ENCODE measurements around the gene TRMO. TPM values are rescaled to one million over a fixed set of nuclear protein-coding genes. Genes with fewer than 3 reads are reported as not detected.
A peak's percentile ranks its signal among the peaks of the same experiment; 100 is the strongest.

Gene TRMO
- total and polyA plus RNA-seq, 9 of the 15 experiments (the other 6 are each of a cell fraction or from before 2014, with no cell fraction given), result 5.6 to 22.4 (median 16.2) TPM

DNA sequence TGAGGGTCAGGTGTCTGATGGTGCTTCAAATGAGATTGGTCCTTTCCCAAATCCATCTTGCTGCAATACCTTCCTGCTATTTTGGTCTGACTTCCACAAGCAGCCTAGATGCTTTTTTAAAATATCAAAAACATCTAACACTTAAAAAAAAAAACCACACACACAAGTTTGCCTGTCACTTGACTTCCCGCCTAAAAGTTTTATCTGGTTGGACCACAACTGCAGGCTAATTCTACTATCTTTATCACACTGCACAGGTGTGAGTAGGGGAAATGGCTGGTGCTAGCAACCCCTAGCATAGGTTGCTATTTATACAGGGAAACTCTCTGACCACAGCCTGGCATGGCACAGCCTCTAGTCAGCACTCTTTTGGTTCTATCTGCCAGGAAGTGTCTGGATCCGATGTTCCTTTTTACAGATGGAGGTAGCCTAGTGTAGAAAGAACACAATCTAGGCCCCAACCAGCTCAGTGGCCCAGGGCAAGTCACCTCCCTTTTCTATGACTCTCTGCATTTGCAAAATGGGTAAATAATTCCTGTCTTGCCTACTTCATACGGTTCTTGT, 15.9 kb upstream of the TRMO start, which contains the start of gene HEMGN (continued):
- TF ChIP-seq, protein P1, sequence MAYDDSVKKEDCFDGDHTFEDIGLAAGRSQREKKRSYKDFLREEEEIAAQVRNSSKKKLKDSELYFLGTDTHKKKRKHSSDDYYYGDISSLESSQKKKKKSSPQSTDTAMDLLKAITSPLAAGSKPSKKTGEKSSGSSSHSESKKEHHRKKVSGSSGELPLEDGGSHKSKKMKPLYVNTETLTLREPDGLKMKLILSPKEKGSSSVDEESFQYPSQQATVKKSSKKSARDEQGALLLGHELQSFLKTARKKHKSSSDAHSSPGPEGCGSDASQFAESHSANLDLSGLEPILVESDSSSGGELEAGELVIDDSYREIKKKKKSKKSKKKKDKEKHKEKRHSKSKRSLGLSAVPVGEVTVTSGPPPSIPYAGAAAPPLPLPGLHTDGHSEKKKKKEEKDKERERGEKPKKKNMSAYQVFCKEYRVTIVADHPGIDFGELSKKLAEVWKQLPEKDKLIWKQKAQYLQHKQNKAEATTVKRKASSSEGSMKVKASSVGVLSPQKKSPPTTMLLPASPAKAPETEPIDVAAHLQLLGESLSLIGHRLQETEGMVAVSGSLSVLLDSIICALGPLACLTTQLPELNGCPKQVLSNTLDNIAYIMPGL (CRISPR knock-in tag; IDR thresholded peaks at IDR 0.05), result no peak
- TF ChIP-seq ARID1B (IDR thresholded peaks at IDR 0.05) (peak; percentile 97), SMAD4 (CRISPR knock-in tag; conservative IDR thresholded peaks at IDR 0.05) (peak; percentile 92), SRSF7 (optimal IDR thresholded peaks at IDR 0.05; ENCODE audit: low read depth, low read length) (no peak), MAFK (IDR thresholded peaks at IDR 0.05; ENCODE audit: low read length) (peak; percentile 15; the same call in 1 of the 2 replicates), MEIS2 (IDR thresholded peaks at IDR 0.05; ENCODE audit: partially characterized antibody) (peak; percentile 55), CCAR2 (IDR thresholded peaks at IDR 0.05; ENCODE audit: low read depth, low read length) (0 out of 2 replicates have a peak, but pooled peaks have one; percentile 41), ZSCAN32 (CRISPR knock-in tag; IDR thresholded peaks at IDR 0.05) (no peak), ZNF766 (CRISPR knock-in tag; conservative IDR thresholded peaks at IDR 0.05) (peak; percentile 94), L3MBTL2 (IDR thresholded peaks at IDR 0.05) (peak; percentile 85), FOSL1 (tag; conservative IDR thresholded peaks at IDR 0.05) (peak; percentile 63), ZNF830 (CRISPR knock-in tag; IDR thresholded peaks at IDR 0.05) (no peak), STAT5B (CRISPR knock-in tag; IDR thresholded peaks at IDR 0.05) (no peak), LARP7 (IDR thresholded peaks at IDR 0.05) (no peak)
- TF ChIP-seq, protein P2, sequence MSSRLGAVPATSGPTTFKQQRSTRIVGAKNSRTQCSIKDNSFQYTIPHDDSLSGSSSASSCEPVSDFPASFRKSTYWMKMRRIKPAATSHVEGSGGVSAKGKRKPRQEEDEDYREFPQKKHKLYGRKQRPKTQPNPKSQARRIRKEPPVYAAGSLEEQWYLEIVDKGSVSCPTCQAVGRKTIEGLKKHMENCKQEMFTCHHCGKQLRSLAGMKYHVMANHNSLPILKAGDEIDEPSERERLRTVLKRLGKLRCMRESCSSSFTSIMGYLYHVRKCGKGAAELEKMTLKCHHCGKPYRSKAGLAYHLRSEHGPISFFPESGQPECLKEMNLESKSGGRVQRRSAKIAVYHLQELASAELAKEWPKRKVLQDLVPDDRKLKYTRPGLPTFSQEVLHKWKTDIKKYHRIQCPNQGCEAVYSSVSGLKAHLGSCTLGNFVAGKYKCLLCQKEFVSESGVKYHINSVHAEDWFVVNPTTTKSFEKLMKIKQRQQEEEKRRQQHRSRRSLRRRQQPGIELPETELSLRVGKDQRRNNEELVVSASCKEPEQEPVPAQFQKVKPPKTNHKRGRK (tag; IDR thresholded peaks at IDR 0.05), result no peak
- TF ChIP-seq, protein P3, sequence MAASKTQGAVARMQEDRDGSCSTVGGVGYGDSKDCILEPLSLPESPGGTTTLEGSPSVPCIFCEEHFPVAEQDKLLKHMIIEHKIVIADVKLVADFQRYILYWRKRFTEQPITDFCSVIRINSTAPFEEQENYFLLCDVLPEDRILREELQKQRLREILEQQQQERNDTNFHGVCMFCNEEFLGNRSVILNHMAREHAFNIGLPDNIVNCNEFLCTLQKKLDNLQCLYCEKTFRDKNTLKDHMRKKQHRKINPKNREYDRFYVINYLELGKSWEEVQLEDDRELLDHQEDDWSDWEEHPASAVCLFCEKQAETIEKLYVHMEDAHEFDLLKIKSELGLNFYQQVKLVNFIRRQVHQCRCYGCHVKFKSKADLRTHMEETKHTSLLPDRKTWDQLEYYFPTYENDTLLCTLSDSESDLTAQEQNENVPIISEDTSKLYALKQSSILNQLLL (CRISPR knock-in tag; IDR thresholded peaks at IDR 0.05; ENCODE audit: borderline replicate concordance), result no peak
- TF ChIP-seq, protein P4, sequence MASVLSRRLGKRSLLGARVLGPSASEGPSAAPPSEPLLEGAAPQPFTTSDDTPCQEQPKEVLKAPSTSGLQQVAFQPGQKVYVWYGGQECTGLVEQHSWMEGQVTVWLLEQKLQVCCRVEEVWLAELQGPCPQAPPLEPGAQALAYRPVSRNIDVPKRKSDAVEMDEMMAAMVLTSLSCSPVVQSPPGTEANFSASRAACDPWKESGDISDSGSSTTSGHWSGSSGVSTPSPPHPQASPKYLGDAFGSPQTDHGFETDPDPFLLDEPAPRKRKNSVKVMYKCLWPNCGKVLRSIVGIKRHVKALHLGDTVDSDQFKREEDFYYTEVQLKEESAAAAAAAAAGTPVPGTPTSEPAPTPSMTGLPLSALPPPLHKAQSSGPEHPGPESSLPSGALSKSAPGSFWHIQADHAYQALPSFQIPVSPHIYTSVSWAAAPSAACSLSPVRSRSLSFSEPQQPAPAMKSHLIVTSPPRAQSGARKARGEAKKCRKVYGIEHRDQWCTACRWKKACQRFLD (CRISPR knock-in tag; IDR thresholded peaks at IDR 0.05), result peak; percentile 92
- TF ChIP-seq, protein P5, sequence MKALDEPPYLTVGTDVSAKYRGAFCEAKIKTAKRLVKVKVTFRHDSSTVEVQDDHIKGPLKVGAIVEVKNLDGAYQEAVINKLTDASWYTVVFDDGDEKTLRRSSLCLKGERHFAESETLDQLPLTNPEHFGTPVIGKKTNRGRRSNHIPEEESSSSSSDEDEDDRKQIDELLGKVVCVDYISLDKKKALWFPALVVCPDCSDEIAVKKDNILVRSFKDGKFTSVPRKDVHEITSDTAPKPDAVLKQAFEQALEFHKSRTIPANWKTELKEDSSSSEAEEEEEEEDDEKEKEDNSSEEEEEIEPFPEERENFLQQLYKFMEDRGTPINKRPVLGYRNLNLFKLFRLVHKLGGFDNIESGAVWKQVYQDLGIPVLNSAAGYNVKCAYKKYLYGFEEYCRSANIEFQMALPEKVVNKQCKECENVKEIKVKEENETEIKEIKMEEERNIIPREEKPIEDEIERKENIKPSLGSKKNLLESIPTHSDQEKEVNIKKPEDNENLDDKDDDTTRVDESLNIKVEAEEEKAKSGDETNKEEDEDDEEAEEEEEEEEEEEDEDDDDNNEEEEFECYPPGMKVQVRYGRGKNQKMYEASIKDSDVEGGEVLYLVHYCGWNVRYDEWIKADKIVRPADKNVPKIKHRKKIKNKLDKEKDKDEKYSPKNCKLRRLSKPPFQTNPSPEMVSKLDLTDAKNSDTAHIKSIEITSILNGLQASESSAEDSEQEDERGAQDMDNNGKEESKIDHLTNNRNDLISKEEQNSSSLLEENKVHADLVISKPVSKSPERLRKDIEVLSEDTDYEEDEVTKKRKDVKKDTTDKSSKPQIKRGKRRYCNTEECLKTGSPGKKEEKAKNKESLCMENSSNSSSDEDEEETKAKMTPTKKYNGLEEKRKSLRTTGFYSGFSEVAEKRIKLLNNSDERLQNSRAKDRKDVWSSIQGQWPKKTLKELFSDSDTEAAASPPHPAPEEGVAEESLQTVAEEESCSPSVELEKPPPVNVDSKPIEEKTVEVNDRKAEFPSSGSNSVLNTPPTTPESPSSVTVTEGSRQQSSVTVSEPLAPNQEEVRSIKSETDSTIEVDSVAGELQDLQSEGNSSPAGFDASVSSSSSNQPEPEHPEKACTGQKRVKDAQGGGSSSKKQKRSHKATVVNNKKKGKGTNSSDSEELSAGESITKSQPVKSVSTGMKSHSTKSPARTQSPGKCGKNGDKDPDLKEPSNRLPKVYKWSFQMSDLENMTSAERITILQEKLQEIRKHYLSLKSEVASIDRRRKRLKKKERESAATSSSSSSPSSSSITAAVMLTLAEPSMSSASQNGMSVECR (CRISPR knock-in tag; IDR thresholded peaks at IDR 0.05), result 0 out of 2 replicates have a peak, but pooled peaks have one; percentile 38
